H1 (cell line): ENCODE results near the gene KRT1. TPM values are rescaled to one million over a fixed set of nuclear protein-coding genes. Genes with fewer than 3 reads are reported as not detected.

Source experiments
- CTCF ChIA-PET: fragments of 300-600 bp; sonication (Branson Sonifier 250); formaldehyde crosslinking; loops from one replicate; lab custom pipeline; 2021; ENCODE audit not compliant: partially characterized antibody; lab: Charles Lee
- POLR2A ChIA-PET: fragments of 300-600 bp; sonication (Branson Sonifier 250); formaldehyde crosslinking; loops from one replicate; lab custom pipeline; 2021; ENCODE audit warnings: inconsistent platforms; ENCODE audit not compliant: partially characterized antibody; lab: Charles Lee
- DNase-seq, 2 experiments: peaks; one replicate each; pipeline versions ENCODE4 v3.0.0 to v3.0.0-alpha.2; 2010 to 2022; ENCODE audit warnings: low spot score in 2 of 2, low read depth in 1 of 2, mixed read lengths in 1 of 2
- FAIRE-seq: peaks from 2 replicates; lab custom pipeline; 2011; peaks lifted over from hg19 to GRCh38; lab: Jason Lieb, UNC
- H2AFZ ChIP-seq: 2 replicates; pipeline ENCODE4 v1.8.1; 2012; ENCODE audit warnings: low read length, inconsistent platforms
- H2AK5ac ChIP-seq: 2 replicates; pipeline ENCODE4 v1.6.1; 2013; ENCODE audit warnings: low read depth, low read length
- H2BK120ac ChIP-seq: replicated peaks from 2 replicates; pipeline ENCODE3; 2013; ENCODE audit warnings: low read depth, low read length, inconsistent platforms
- H2BK12ac ChIP-seq: 2 replicates; pipeline ENCODE4 v1.6.1; 2013; ENCODE audit warnings: low read depth, low read length
- H2BK15ac ChIP-seq: 2 replicates; pipeline ENCODE4 v1.6.1; 2013; ENCODE audit warnings: low read length
- H2BK20ac ChIP-seq: 2 replicates; pipeline ENCODE4 v1.6.1; 2013; ENCODE audit warnings: low read length
- H2BK5ac ChIP-seq: 2 replicates; pipeline ENCODE4 v1.6.1; 2013; ENCODE audit warnings: low read depth, low read length
- H3K14ac ChIP-seq: 2 replicates; pipeline ENCODE4 v1.6.1; 2013; ENCODE audit warnings: inconsistent platforms; ENCODE audit not compliant: insufficient read length
- H3K18ac ChIP-seq: 2 replicates; pipeline ENCODE4 v1.6.1; 2013; ENCODE audit warnings: low read length; ENCODE audit errors: extremely low read depth
- H3K23ac ChIP-seq: 2 replicates; pipeline ENCODE4 v1.6.1; 2013; ENCODE audit warnings: inconsistent platforms; ENCODE audit not compliant: insufficient read length
- H3K23me2 ChIP-seq: 2 replicates; pipeline ENCODE4 v1.6.1; 2013; ENCODE audit warnings: low read depth, low read length
- H3K27ac ChIP-seq: 2 replicates; pipeline ENCODE4 v1.6.1; 2011; ENCODE audit warnings: low read depth, low read length, inconsistent platforms
- H3K27me3 ChIP-seq, 4 experiments: replicated peaks in 1 of 4; 1 replicate in 1 of 4; 2 replicates in 3 of 4; pipeline versions ENCODE4 v1.6.1 to v1.8.1; 2011 to 2013; ENCODE audit warnings: low read length in 3 of 4, mild to moderate bottlenecking in 3 of 4, inconsistent platforms in 2 of 4, mixed read lengths in 2 of 4, moderate library complexity in 1 of 4; ENCODE audit not compliant: control insufficient read depth in 3 of 4, insufficient read depth in 3 of 4; ENCODE audit errors: extremely low read depth in 1 of 4
- H3K36me3 ChIP-seq, 4 experiments: 2 replicates each; pipeline versions ENCODE4 v1.6.1 to v1.8.1; 2011 to 2013; ENCODE audit warnings: mild to moderate bottlenecking in 4 of 4, low read length in 3 of 4, moderate library complexity in 2 of 4, control low read depth in 1 of 4, inconsistent platforms in 1 of 4; ENCODE audit not compliant: insufficient read depth in 4 of 4, control insufficient read depth in 2 of 4
- H3K4ac ChIP-seq: replicated peaks from 2 replicates; pipeline ENCODE3; 2013; ENCODE audit warnings: low read length, low read depth, mixed read lengths, inconsistent platforms; ENCODE audit not compliant: insufficient read length
- H3K4me1 ChIP-seq, 4 experiments: replicated peaks in 1 of 4; 1 replicate in 1 of 4; 2 replicates in 3 of 4; pipeline versions ENCODE4 v1.6.1 to v1.8.1; 2011 to 2013; ENCODE audit warnings: low read length in 3 of 4, inconsistent platforms in 2 of 4, mixed read lengths in 1 of 4; ENCODE audit not compliant: insufficient read depth in 4 of 4, control insufficient read depth in 3 of 4
- H3K4me2 ChIP-seq, 2 experiments: 2 replicates each; pipeline versions ENCODE4 v1.6.1 to v1.8.1; 2011 to 2013; ENCODE audit warnings: low read depth in 2 of 2, low read length in 2 of 2, control low read depth in 1 of 2, inconsistent platforms in 1 of 2, mild to moderate bottlenecking in 1 of 2; ENCODE audit not compliant: insufficient read depth in 1 of 2
- H3K4me3 ChIP-seq, 4 experiments: fragments of 200-600, 300-600 bp in 1 of 4; sonication (generic), shearing (Covaris generic), sonication (Bioruptor Twin) in 1 of 4; 2 replicates each; pipeline versions ENCODE4 v1.5.1 to v1.8.1; 2011 to 2016; ENCODE audit warnings: low read length in 4 of 4, low read depth in 3 of 4, control low read depth in 2 of 4, inconsistent platforms in 2 of 4, mild to moderate bottlenecking in 2 of 4, mixed read lengths in 1 of 4, moderate library complexity in 1 of 4; ENCODE audit not compliant: insufficient read depth in 2 of 4; ENCODE audit errors: extremely low read depth in 1 of 4
- H3K56ac ChIP-seq: replicated peaks from 2 replicates; pipeline ENCODE3; 2013; ENCODE audit warnings: low read depth, mild to moderate bottlenecking, mixed read lengths, low read length, inconsistent platforms; ENCODE audit not compliant: insufficient read length
- H3K79me1 ChIP-seq: 2 replicates; pipeline ENCODE4 v1.6.1; 2013; ENCODE audit warnings: low read depth, low read length, control low read depth
- H3K79me2 ChIP-seq, 2 experiments: 2 replicates each; pipeline versions ENCODE4 v1.6.1 to v1.8.1; 2012 to 2013; ENCODE audit warnings: low read length in 2 of 2, mild to moderate bottlenecking in 2 of 2, inconsistent platforms in 1 of 2; ENCODE audit not compliant: insufficient read depth in 2 of 2, control insufficient read depth in 1 of 2
- H3K9ac ChIP-seq, 4 experiments: replicated peaks in 1 of 4; 1 replicate in 1 of 4; 2 replicates in 3 of 4; pipeline versions ENCODE4 v1.6.1 to v1.8.1; 2011 to 2013; ENCODE audit warnings: low read depth in 3 of 4, low read length in 3 of 4, control low read depth in 2 of 4, mild to moderate bottlenecking in 2 of 4, moderate library complexity in 2 of 4, inconsistent platforms in 1 of 4; ENCODE audit errors: extremely low read depth in 1 of 4
- H3K9me3 ChIP-seq, 2 experiments: 2 replicates each; pipeline versions ENCODE4 v1.6.1 to v1.8.1; 2012 to 2013; ENCODE audit warnings: mild to moderate bottlenecking in 2 of 2, moderate library complexity in 2 of 2, control low read depth in 1 of 2, inconsistent platforms in 1 of 2, low read depth in 1 of 2, low read length in 1 of 2, mixed read lengths in 1 of 2; ENCODE audit not compliant: insufficient read depth in 2 of 2
- H4K20me1 ChIP-seq, 2 experiments: replicated peaks in 1 of 2; 2 replicates each; pipeline versions ENCODE3 to v1.8.1; 2011 to 2013; ENCODE audit warnings: inconsistent platforms in 2 of 2, low read length in 2 of 2, mild to moderate bottlenecking in 1 of 2; ENCODE audit not compliant: insufficient read depth in 2 of 2, control insufficient read depth in 1 of 2
- H4K5ac ChIP-seq: 2 replicates; pipeline ENCODE4 v1.6.1; 2013; ENCODE audit warnings: low read length, low read depth, mixed read lengths, inconsistent platforms; ENCODE audit not compliant: insufficient read length
- H4K8ac ChIP-seq: 2 replicates; pipeline ENCODE4 v1.8.0; 2013; ENCODE audit warnings: mild to moderate bottlenecking, moderate library complexity, low read length, inconsistent platforms; ENCODE audit not compliant: insufficient read depth; ENCODE audit errors: extremely low read depth
- H4K91ac ChIP-seq: replicated peaks from 2 replicates; pipeline ENCODE3; 2013; ENCODE audit warnings: low read length, mixed read lengths, inconsistent platforms; ENCODE audit not compliant: insufficient read length
- ASH2L ChIP-seq: fragments of 200-600, 300-600 bp; sonication (generic); IDR thresholded peaks from one replicate; pipeline ENCODE4 v1.7.1; 2017; ENCODE audit warnings: low read length
- BCL11A ChIP-seq, 2 experiments: IDR thresholded peaks; one replicate each; pipeline ENCODE4 v1.6.1; 2011; ENCODE audit warnings: low read depth in 2 of 2, low read length in 2 of 2, mild to moderate bottlenecking in 2 of 2
- polyA plus RNA-seq, 7 experiments: library from polyadenylated mRNA; depleted of rRNA in 3 of 7; stranded (reverse) in 5 of 7; unstranded in 2 of 7; fragments of >200 nt in 5 of 7; fragments of 200-250 nt in 2 of 7; gene quantifications; 1 replicate in 5 of 7; 2 replicates in 1 of 7; 4 replicates in 1 of 7; pipeline versions ENCODE4 v1.2.1 to v1.2.3, GENCODE V29; 2011 to 2013; ENCODE audit warnings: missing spikeins in 2 of 7, mixed read lengths in 2 of 7
- total RNA-seq: library from RNA; stranded (reverse); fragmentation: NEBNext Ultra II Directional; extraction: Animal tissue kit (Norgen Biotek cat#: 25700); gene quantifications from 2 replicates; pipeline ENCODE4 v1.2.1, GENCODE V29; 2021

The KRT1 gene
- total and polyA plus RNA-seq, 2 of the 8 experiments (the other 6 are each of a cell fraction or from before 2014, with no cell fraction given) = not detected

- Histone ChIP-seq H2AK5ac (no peak overlapping the region), H3K9me3 (no peaks in the 10 kb centered on the region), H3K9ac (no peak overlapping the region), H2BK15ac (no peak overlapping the region), H3K18ac (no peak overlapping the region), H3K27ac (no peak overlapping the region), H4K5ac (no peak overlapping the region), H3K4me1 (peaks cover 0 to 9% (median 3%) of the 10 kb centered on the region in 4 experiments; a peak in 2 of 7 replicates), H2BK120ac (no peak overlapping the region), H3K4me3 (no peak overlapping the region), H2BK12ac (no peak overlapping the region), H3K23me2 (peaks cover 6% of the 10 kb centered on the region; the same call in 1 of the 2 replicates), H3K79me2 (no peaks in the 10 kb centered on the region), H4K91ac (no peak overlapping the region), H4K20me1 (no peaks in the 10 kb centered on the region), H3K56ac (no peak overlapping the region), H3K14ac (no peak overlapping the region), H3K4me2 (no peak overlapping the region), H2BK5ac (no peak overlapping the region), H4K8ac (no peak overlapping the region), H3K23ac (no peak overlapping the region), H2BK20ac (no peak overlapping the region), H3K36me3 (no peaks in the 10 kb centered on the region), H3K4ac (no peak overlapping the region), H2AFZ (no peak overlapping the region), H3K27me3 (peaks cover 0 to 30% (median 16%) of the 10 kb centered on the region in 4 experiments; a peak in 6 of 7 replicates), H3K79me1 (no peaks in the 10 kb centered on the region; the same call in 1 of the 2 replicates)
- CTCF ChIA-PET = interaction anchor here (1.0 to 3.8 kb wide), 5 partner anchors 12 to 319 kb away, joined by 3 to 39 read pairs (median 4); no protein-coding TSS in a partner anchor
- TF ChIP-seq BCL11A (IDR thresholded peaks at IDR 0.05; ENCODE audit: low read depth in 2 of 2, low read length in 2 of 2) = no peak
- no peak for TF ChIP-seq ASH2L
- FAIRE-seq (no peak), DNase-seq (no peak)
- POLR2A ChIA-PET = interaction anchor here (1.5 kb wide), 1 partner anchor 14 kb away, joined by 4 read pairs; no protein-coding TSS in a partner anchor
These were observed 9.0 kb upstream of the KRT1 start for GRCh38 chr12:52689239-52689638.
